ENCODE measurements around the gene CACNA2D3. TPM values are rescaled to one million over a fixed set of nuclear protein-coding genes. Genes with fewer than 3 reads are reported as not detected.

Gene CACNA2D3
- total RNA-seq, 2 donors from 2014 or later, result 0.42 to 0.98 TPM

DNA sequence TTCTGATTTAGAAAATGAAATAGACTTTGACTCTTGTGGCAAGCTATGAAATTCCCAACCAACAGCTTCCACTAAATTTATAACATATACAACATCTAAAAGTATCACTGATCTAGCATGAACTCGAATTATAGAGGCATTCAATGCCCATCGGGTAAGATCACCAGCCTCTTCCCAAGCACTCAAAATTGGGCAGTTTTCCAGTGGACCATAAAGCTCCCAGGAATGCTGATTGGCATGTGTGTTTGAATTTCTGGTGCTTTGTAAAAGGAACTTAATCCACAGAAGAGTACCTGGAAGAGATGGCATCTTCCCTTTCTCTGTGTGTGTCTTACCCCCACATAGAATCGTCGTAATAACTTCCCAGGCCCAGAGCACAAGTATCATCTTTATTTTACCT lies 795.5 kb downstream of the CACNA2D3 start:
- Histone ChIP-seq H3K36me3 (no peaks in the 10 kb centered on the region), H3K4me3 (no peak overlapping the region), H3K27ac (no peak overlapping the region), H3K4me1 (no peaks in the 10 kb centered on the region), H3K9ac (ENCODE audit: low read depth in 2 of 2, low read length in 2 of 2) (no peak overlapping the region), H3K27me3 (no peaks in the 10 kb centered on the region), H3K9me3 (no peaks in the 10 kb centered on the region)
- no peak for TF ChIP-seq CTCF (IDR thresholded peaks at IDR 0.05)
- intact Hi-C loops (cut with DNase I), result no loop called here
- no peak for DNase-seq

GRCh38 chr3:54918516-54918915 lies 796.2 kb downstream of the CACNA2D3 start:
- no peak for TF ChIP-seq CTCF (IDR thresholded peaks at IDR 0.05)
- intact Hi-C loops (cut with DNase I), result no loop called here
- Histone ChIP-seq H3K4me3 (no peak overlapping the region), H3K9ac (ENCODE audit: low read depth in 2 of 2, low read length in 2 of 2) (no peak overlapping the region), H3K4me1 (no peaks in the 10 kb centered on the region), H3K36me3 (no peaks in the 10 kb centered on the region), H3K27me3 (no peaks in the 10 kb centered on the region), H3K9me3 (no peaks in the 10 kb centered on the region), H3K27ac (no peak overlapping the region)
- DNase-seq, result no peak

GRCh38 chr3:54928046-54928770 lies 805.9 kb downstream of the CACNA2D3 start, which contains the start of gene LRTM1:
Gene LRTM1, minus strand, starts transcription at chr3:54928059. Its CDS starts 148 bp downstream, at chr3:54927911.
- H3K4me3 ChIP-seq, result no peak within 1 kb of the TSS
- intact Hi-C loops (cut with DNase I), result no loop called here
- no peaks in the 10 kb centered on the region for H3K4me1 ChIP-seq
- H3K9ac ChIP-seq (ENCODE audit: low read depth in 2 of 2, low read length in 2 of 2), result no peak within 1 kb of the TSS
- H3K27ac ChIP-seq, result no peak within 1 kb of the TSS
- H3K36me3 ChIP-seq, result no peaks in the 10 kb centered on the region
- DNase-seq, result no peak
- TF ChIP-seq CTCF (IDR thresholded peaks at IDR 0.05), result no peak
- H3K9me3 ChIP-seq, result no peaks in the 10 kb centered on the region
- no peaks in the 10 kb centered on the region for H3K27me3 ChIP-seq

DNA sequence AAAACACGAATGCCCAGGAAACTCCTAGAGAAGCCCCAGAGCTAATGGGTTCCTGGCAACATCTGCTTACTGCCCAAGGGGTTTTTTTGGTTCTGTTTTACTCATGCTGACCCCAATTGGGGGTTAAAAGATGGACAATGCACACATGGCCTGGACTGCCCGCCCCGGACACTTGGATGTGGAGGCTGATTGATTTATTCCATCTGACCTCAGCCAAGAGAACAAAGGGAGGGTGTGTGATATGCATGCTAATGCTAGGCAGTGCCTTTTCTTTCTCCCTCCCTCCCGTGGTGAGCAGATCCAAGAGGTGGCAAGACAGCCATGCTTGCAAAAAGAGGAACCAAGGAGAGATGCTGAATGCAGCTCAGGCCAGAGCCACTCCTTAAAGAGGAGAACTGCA lies 808.8 kb downstream of the CACNA2D3 start:
- no peak for TF ChIP-seq CTCF (IDR thresholded peaks at IDR 0.05)
- H3K9me3 ChIP-seq, result no peaks in the 10 kb centered on the region
- H3K9ac ChIP-seq (ENCODE audit: low read depth in 2 of 2, low read length in 2 of 2), result no peak overlapping the region
- no peak overlapping the region for H3K4me3 ChIP-seq
- H3K27me3 ChIP-seq, result no peaks in the 10 kb centered on the region
- H3K4me1 ChIP-seq, result no peaks in the 10 kb centered on the region
- no peak overlapping the region for H3K27ac ChIP-seq
- H3K36me3 ChIP-seq, result no peaks in the 10 kb centered on the region
- intact Hi-C loops (cut with DNase I), result no loop called here
- no peak for DNase-seq

DNA sequence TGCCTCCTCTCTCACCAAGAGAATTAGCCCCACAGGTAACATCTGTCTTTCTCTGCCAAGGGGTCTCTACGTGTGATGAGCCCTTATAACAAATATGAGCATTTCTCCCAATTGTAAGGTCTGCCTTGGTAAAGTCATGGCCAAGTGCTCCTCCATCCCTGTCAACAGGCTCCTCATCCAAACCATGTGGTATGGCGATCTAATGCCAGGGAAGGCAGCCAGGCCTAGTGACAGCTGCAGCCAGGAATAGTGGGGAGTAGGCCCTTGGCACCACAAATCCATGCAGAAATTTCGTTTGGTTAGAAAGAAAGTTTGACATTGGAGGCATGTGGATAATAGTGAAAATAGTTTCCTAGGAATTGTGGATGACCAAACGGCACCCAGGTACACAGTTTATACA lies 810.3 kb downstream of the CACNA2D3 start:
- Histone ChIP-seq H3K9me3 (no peaks in the 10 kb centered on the region), H3K4me1 (no peaks in the 10 kb centered on the region), H3K36me3 (no peaks in the 10 kb centered on the region), H3K27me3 (no peaks in the 10 kb centered on the region), H3K9ac (ENCODE audit: low read depth in 2 of 2, low read length in 2 of 2) (no peak overlapping the region), H3K27ac (no peak overlapping the region), H3K4me3 (no peak overlapping the region)
- no peak for TF ChIP-seq CTCF (IDR thresholded peaks at IDR 0.05)
- intact Hi-C loops (cut with DNase I), result no loop called here
- no peak for DNase-seq

Data from colonic mucosa (tissue), 4 donors.